ENCODE results near the gene TSSK6.

DNA sequence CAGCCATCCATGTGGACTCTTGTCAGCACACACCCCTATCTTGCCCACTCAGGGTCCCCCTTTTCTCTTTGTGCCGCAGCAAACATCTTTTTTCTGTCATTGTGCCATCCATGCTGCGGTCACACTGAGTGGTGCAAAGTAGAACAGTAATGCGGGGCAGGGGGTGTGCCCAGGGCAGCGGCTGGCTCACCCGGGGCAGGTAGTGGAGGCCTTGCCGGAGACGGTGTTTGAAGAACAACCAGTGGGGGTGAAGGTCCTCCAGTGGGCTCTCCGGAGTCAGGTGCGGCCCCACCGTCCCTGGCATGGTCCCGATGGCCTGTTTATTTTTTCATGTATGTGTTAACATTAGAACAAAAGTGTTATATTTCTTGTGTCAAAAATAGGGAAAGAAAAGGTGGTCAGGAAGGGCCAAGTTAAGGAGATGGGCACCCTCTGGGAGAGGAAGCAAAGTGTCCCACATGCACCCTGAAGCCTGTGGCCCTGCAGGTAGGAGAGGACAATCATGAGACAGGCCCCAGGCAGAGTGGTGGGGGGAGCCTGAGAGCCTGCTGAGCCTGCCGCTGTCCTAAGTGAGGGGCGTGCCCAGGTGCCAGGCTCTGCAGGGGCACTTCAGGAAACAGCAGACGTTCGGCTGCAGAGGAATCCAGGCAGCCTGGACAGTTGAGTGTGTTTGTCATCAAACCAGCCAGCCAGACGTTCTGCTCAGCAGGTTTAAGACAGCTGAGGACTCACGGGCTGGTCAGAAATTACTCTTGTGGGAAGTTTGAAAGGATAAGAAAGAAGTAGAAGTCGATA, 12.3 kb downstream of the TSSK6 start:
- TF ChIP-seq LEF1 (IDR thresholded peaks at IDR 0.05; ENCODE audit: borderline replicate concordance) (no peak), FOXM1 (IDR thresholded peaks at IDR 0.05; ENCODE audit: borderline replicate concordance) (no peak), TARDBP (IDR thresholded peaks at IDR 0.05) (no peak), FOXK2 (IDR thresholded peaks at IDR 0.05) (no peak), BHLHE40 (IDR thresholded peaks at IDR 0.05; ENCODE audit: borderline replicate concordance) (no peak), FOXA1 (IDR thresholded peaks at IDR 0.05) (no peak), L3MBTL2 (conservative IDR thresholded peaks at IDR 0.05) (no peak), SP1 (IDR thresholded peaks at IDR 0.05) (no peak), ZNF384 (IDR thresholded peaks at IDR 0.05) (no peak)

Data from HEK293T (cell line).